Suppressor macrophage treated with lipopolysaccharide for 1 hour (primary cell): ENCODE measurements around the gene USP24.
"Not testable (repeated sequence)": the region's sequence is repeated elsewhere in the genome, so short reads cannot be mapped to it uniquely, and the experiment has no call there.

Experiments
- DNase-seq, 3 donors: peaks; one replicate each; pipeline ENCODE4 v3.0.0-alpha.2; 2020 to 2022

The USP24 gene

DNA sequence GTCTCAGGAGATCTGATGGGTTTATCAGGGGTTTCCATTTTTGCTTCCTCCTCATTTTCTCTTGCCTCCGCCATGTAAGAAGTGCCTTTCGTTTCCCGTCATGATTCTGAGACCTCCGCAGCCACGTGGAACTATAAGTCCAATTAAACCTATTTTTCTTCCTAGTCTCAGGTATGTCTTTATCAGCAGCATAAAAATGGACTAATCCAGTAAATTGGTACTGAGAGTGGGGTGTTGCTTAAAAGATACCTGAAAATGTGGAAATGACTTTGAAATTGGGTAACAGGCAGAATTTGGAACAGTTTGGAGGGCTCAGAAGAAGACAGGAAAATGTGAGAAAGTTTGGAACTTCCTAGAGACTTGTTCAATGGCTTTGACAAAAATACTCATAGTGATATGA, 184.1 kb downstream of the USP24 start:
- DNase-seq = not testable (repeated sequence)

DNA sequence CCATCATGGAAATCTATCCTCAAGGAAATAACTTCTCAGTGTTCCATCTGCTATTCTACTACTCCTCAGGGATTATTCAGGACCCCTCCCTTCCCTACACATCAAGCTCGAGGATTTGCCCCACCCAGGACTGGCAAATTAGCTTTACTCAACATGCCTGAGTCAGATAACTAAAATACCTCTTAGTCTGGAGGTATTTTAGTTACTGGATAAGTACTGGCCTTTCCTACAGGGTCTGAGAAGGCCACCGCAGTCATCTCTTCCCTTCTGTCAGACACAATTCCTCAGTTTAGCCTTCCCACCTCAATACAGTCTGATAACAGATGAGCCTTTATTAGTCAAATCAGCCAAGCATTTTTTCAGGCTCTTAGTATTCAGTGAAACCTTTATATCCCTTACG, 188.5 kb downstream of the USP24 start:
- DNase-seq = not testable (repeated sequence)

DNA sequence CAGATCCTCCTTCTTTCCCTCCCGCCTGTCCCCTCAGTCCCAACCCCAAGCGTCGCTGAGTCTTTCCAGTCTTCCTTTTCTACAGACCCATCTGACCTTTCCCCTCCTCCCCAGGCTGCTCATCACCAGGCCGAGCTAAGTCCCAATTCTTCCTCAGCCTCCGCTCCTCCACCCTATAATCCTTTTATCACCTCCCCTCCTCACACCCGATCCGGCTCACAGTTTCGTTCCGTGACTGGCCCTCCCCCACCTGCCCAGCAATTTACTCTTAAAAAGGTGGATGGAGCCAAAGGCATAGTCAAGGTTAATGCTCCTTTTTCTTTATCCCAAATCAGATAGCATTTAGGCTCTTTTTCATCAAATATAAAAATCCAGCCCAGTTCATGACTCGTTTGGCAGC, 191.0 kb downstream of the USP24 start:
- not testable (repeated sequence) for DNase-seq

DNA sequence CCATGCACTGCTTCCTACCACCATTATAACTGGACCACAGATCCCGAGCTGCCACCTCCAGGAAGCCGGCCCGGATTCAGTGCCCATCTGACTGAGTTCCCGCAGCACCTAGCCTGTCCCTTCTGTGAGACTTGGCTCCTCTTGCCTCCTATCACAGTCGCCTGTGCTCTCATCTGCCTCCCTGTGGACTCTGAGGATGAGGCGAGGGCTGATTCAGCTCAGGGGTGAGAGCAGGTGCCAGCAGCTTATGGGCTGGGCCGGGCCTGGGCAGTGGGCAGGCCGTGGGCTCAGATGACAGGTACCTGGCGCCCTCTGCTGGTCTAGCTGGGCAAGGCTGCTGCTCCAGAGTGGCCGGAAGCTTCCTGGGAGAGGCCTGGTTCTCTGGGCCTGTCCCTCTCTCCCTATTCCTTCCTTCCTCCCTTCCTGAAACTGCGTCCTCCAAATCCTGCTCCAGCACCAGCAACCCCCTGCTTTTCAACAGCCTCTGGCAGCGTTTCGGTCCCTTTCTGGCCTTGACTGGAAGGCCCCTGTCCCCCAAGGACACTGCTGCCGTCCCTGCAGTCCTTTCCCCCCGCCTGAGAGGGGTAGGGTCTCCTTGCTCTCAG, 193.1 kb downstream of the USP24 start:
- DNase-seq = peak; percentile 77 to 90 (median 84)

DNA sequence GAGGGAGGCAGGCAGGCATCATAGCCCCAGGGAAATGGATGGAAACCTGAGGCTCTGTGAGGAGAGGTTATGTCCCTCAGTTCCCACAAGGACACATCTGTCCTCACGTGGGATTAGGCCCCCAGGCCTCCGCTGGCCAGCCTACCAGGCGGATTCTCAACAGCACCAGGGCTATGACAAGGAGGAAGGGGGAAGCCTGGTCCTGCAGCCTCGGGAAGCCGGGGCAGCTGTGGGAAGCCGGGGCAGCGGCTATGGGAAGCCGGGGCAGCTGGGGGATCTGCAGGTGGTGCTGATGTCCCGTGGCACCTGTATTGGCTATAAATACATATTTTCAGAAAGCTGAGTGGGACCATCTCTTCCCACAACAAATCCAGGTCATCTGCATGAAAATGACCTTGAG, 196.8 kb downstream of the USP24 start:
- no peak for DNase-seq
